Mucosa of descending colon (tissue), 3 donors: Measurements from ENCODE around the gene TMPRSS11D. TPM values are rescaled to one million over a fixed set of nuclear protein-coding genes. Genes with fewer than 3 reads are reported as not detected.

Source experiments
- ATAC-seq: fragments of 200-7000 bp; cut with Tn5 transposase; one replicate; pipeline ENCODE4 v1.9.1; 2020; ENCODE audit warnings: mild to moderate bottlenecking, moderate library complexity
- DNase-seq, 3 donors: peaks; one replicate each; pipeline ENCODE4 v3.0.0-alpha.2; 2020
- H3K36me3 ChIP-seq: fragments of 200-600 bp; one replicate; pipeline ENCODE4 v1.8.0; 2021; ENCODE audit warnings: low read depth, mild to moderate bottlenecking
- H3K4me1 ChIP-seq: fragments of 200-600 bp; one replicate; pipeline ENCODE4 v1.8.0; 2021; ENCODE audit warnings: low read depth, mild to moderate bottlenecking
- H3K4me3 ChIP-seq: fragments of 200-600 bp; one replicate; pipeline ENCODE4 v1.8.0; 2021; ENCODE audit warnings: mild to moderate bottlenecking
- H3K9me3 ChIP-seq: fragments of 200-600 bp; one replicate; pipeline ENCODE4 v1.8.0; 2021; ENCODE audit warnings: mild to moderate bottlenecking
- CTCF ChIP-seq: fragments of 200-600 bp; IDR thresholded peaks from one replicate; pipeline ENCODE4 v1.8.0; 2022; ENCODE audit warnings: antibody characterized with exemption, mild to moderate bottlenecking
- intact Hi-C, 2 donors: fragments of 100-400 bp; cut with DNase I in 1 of 2; cut with micrococcal nuclease in 1 of 2; formaldehyde crosslinking; loops; one replicate each; pipeline versions ENCODE4 v1.11.0 to v1.11.1; 2022; cut with DNase I, micrococcal nuclease
- total RNA-seq, 3 donors: library from RNA; stranded (reverse); fragmentation: NEBNext Ultra II Directional in 2 of 3; extraction: Animal tissue kit (Norgen Biotek cat#: 25700) in 2 of 3; gene quantifications; one replicate each; pipeline versions ENCODE4 v1.2.1 to v1.2.4, GENCODE V29; 2021 to 2023
- donor health status: DM: no; HTN: no; CAD: no; lungs with moderate emphysema.
- donor health status: DM: no; HTN: no; CAD: no.
- donor health status: DM: no; HTN: yes; CAD: no.

The TMPRSS11D gene
- total RNA-seq, 3 donors from 2014 or later: not detected

GRCh38 chr4:67796810-67797209, 87.0 kb downstream of the TMPRSS11D start:
- no peaks in the 10 kb centered on the region for H3K36me3 ChIP-seq
- no peaks in the 10 kb centered on the region for H3K4me1 ChIP-seq
- ATAC-seq: no peak
- H3K9me3 ChIP-seq: no peaks in the 10 kb centered on the region
- DNase-seq: no peak
- H3K4me3 ChIP-seq: no peak overlapping the region
- no peak for TF ChIP-seq CTCF
- intact Hi-C loops: no loop called here

- DNase-seq (no peak), ATAC-seq (no peak)
- Histone ChIP-seq H3K4me1 (no peaks in the 10 kb centered on the region), H3K36me3 (no peaks in the 10 kb centered on the region), H3K4me3 (no peak overlapping the region), H3K9me3 (no peaks in the 10 kb centered on the region)
- TF ChIP-seq CTCF: no peak
- intact Hi-C loops: no loop called here
Observed at GRCh38 chr4:67790721-67791120, 93.1 kb downstream of the TMPRSS11D start.

GRCh38 chr4:67787311-67787710, 96.5 kb downstream of the TMPRSS11D start:
- ATAC-seq (no peak), DNase-seq (no peak)
- no peak for TF ChIP-seq CTCF
- Histone ChIP-seq H3K4me1 (no peaks in the 10 kb centered on the region), H3K4me3 (no peak overlapping the region), H3K36me3 (no peaks in the 10 kb centered on the region), H3K9me3 (no peaks in the 10 kb centered on the region)
- intact Hi-C loops: no loop called here

- Histone ChIP-seq H3K4me3 (no peak overlapping the region), H3K36me3 (no peaks in the 10 kb centered on the region), H3K9me3 (no peaks in the 10 kb centered on the region), H3K4me1 (no peaks in the 10 kb centered on the region)
- no peak for DNase-seq
- no peak for TF ChIP-seq CTCF
- intact Hi-C loops: no loop called here
- ATAC-seq: no peak
Observed at GRCh38 chr4:67785528-67785927, 98.3 kb downstream of the TMPRSS11D start.

GRCh38 chr4:67779631-67780030, 104.2 kb downstream of the TMPRSS11D start:
- Histone ChIP-seq H3K4me1 (no peaks in the 10 kb centered on the region), H3K36me3 (no peaks in the 10 kb centered on the region), H3K9me3 (no peaks in the 10 kb centered on the region), H3K4me3 (no peak overlapping the region)
- no peak for ATAC-seq
- intact Hi-C loops: no loop called here
- no peak for DNase-seq
- TF ChIP-seq CTCF: no peak

- Histone ChIP-seq H3K4me1 (no peaks in the 10 kb centered on the region), H3K9me3 (no peaks in the 10 kb centered on the region), H3K36me3 (no peaks in the 10 kb centered on the region), H3K4me3 (no peak overlapping the region)
- no peak for TF ChIP-seq CTCF
- intact Hi-C loops: no loop called here
- no peak for ATAC-seq
- DNase-seq: no peak
Observed at GRCh38 chr4:67776746-67777145, 107.1 kb downstream of the TMPRSS11D start.
